Activated T-cell treated with anti-CD3 and anti-CD28 coated beads, Interleukin-2, amount 50 U/mL, for 48 hours (primary cell): ENCODE results near the gene CSRP3.
"Not testable (repeated sequence)": the region's sequence is repeated elsewhere in the genome, so short reads cannot be mapped to it uniquely, and the experiment has no call there.

ENCODE experiments used
- DNase-seq, 2 experiments: peaks; one replicate each; pipeline ENCODE4 v3.0.0-alpha.2; 2020

CSRP3 gene

GRCh38 chr11:19185036-19185435 lies 16.7 kb downstream of the CSRP3 start:
- no peak for DNase-seq

DNA sequence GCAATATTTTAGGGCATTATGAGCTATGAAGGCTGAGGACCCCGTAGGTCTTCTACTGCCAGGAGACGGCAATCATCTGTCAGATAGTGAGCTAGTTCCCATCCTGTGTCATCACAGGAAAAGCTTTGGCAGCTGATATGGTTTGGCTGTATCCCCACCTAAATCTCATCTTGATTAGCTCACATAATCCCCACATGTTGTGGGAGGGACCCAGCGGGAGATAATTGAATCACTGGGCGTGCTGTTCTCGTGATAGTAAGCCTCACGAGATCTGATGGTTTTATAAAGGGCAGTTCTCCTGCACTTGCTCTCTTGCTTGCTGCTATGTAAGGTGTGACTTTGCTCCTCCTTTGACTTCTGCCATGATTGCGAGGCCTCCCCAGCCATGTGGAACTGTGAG lies 18.1 kb downstream of the CSRP3 start:
- DNase-seq = no peak

DNA sequence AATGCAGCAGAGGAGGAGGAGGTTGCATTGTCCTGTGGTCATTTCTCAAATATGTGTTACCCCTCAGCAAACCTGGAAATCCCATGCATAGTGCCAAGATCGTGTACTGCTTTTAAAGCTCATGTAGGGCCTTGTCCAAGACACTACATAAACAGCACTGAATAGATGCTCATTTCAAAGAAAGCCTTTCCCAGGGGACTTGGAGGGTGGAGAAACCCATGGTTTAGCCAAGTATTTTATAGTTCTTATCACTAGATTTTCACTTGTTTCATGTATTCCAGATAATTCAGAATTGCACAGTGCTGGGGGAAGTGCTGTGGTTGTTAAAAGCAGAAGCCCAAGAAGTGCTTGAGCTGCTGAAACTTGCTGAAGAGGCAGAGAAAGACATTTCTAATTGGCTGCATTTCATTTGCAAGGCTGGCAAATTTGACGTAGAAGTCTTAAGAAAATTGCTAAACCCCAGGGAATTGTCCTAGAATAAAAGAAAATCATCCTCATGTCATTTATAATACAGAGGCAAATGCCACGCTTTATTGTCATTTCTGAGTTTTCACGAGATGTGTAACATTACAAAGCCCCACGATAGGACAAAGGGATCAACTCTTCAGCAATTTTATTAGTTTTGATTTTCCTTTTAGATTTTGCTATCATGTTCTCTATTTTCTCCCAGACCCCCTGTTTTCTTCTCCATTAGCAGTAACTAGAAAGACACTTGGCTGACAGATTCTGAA lies 20.1 kb downstream of the CSRP3 start:
- no peak for DNase-seq

DNA sequence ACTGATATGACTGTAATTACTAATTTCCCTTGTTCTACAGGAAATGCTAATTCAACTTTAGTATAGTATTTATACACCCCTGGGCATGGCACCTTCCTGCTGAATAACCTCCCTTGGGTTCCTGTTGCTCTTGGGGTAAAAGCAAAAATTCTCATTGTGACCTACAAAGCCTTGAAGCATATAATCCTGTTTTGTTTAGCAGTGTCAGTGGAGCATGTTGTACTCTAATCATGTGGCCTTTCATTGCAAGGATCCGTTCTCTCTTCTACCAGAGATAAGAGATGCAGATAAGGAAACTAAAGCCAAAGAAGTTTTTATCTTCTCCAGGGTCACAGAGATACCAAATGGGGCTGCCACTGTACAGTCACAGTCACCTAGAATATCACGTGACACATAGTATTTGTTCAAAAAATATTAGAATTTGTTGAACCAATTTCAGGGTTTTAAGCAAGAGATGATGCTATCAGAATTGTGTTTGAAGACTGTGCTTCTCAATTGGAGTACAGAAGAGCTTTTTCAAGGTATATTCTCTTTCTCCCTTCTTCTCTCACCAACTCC lies 25.1 kb downstream of the CSRP3 start:
- no peak for DNase-seq

DNA sequence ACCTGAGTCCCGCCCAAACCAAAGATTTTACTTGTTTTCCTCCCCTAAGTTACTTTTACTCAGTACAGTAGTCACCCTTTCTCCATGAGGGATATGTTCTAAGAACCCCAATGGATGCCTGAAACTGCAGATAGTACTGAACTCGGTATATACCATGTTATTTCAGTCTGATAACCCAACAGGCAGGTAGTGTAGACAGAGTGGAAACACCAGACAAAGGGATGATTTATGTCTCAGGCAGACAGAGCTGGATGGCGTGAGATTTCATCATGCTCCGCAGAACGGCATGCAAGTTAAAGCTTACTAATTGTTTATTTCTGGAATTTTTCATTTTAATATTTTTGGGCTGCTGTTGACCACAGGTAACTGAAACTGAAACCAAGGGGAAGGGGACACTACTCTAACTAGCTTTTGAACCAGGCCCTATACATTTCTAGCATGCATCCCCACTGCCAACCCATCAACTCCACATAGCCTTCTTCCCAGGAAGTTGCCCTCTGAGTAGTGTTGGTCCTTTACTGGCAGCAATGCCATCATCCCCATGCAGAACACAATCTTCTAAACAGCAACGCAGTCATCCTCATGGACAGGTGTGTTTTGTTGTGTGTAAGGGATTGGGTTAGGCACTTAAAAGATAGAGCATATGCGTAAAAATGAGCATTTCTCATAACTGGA lies 27.7 kb downstream of the CSRP3 start:
- no peak for DNase-seq

DNA sequence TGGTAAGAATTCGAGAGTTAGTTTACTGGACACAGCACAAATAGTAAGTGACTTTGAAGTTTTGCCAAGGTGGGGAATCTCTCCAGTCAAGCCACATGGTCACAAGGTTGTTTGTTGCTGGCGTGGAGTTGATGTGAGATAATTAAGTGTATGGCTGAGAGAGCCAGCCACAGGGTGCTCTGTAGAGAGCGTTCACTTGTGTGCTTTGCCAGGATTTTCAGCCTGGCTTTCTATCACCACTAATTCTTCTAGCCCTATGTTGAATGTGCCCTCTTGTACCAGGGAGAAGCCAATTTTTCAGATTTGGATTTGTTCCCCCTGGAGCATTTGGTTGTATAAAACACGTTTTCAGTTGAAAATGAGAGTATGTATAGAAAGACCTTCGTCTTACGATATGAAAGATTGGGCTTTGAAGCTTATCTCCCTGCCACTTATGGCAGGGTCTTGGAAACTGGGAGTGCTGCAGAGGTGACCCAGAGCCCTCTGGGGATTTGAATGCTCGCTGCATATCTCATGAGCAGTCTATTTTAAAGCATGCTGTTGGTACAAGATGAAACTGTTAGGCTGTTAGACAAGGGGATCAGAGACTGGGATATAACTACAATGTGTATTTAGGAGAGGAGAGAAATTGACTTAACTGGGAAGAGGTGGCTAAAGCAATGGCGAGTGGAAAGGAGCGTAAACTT lies 28.6 kb downstream of the CSRP3 start:
- no peak for DNase-seq

- no peak for DNase-seq
Measured at GRCh38 chr11:19168090-19168489, 33.7 kb downstream of the CSRP3 start.

DNA sequence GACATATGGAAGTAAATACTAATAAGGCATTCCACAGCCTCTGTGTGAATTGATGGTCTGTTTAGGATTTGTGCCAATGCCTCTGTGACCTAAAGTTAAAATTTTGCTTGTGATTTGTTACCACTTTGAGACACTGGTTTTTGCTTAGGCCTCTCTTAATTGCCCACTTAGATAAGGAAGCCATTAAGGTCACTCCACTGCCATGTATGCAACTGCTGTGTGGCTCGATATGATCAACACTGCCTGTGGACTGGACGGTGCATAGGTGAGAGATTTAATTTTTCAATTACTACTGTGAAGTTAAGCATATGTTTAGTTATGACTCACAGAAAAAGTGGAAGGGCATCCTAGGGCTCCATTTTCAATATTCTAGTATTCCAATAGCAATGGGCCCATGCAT lies 36.9 kb downstream of the CSRP3 start:
- no peak for DNase-seq

GRCh38 chr11:19164230-19164855 lies 37.4 kb downstream of the CSRP3 start:
- DNase-seq = no peak

DNA sequence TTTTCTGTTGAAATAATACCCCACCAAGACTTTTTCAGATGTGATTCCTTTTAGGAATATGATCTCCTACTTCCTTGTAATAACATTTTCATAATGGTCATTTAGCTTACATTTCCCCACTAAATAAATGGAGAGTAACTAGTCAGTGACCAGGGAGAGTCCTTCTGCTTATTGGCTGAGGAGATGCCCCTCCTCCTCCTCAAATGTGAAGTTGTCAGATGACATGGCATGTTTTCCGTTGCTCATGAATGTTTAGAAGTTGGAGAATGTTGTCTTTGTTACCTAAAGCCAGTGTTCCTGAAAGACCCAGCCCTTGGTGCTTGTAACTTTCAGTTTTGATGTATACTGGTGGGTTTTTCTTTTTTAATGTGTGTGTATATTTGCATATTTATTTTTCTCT lies 38.2 kb downstream of the CSRP3 start:
- DNase-seq = no peak

DNA sequence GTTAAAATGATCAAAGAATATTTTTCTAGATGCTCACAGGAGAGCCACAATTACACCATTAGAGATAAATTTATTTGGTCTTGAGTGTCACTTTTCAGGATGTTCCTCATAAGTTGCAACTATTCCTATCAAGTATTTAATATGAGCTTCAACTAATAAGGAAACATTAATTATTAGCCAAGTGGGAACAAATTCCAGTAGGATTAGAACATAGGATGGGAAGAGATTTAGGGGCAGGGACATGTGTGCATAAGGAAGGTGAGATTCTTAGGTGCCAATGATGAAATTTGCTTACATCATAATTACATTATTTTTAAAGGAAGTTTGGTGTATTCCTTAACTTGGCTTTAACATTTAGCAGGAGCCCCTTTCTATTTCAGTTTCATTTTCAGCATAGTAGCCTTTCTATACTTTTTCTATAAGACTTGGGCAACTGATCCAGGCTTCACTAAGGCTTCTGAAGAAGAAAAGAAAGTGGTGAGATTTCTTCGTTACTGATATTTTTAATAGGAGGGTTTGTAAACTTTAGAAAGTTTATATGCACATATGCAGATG lies 38.8 kb downstream of the CSRP3 start:
- DNase-seq = no peak

- no peak for DNase-seq
Measured at GRCh38 chr11:19161651-19162050, 40.1 kb downstream of the CSRP3 start.

GRCh38 chr11:19160847-19161246 lies 40.9 kb downstream of the CSRP3 start:
- no peak for DNase-seq

- no peak for DNase-seq
Measured at GRCh38 chr11:19156892-19157291, 44.9 kb downstream of the CSRP3 start.

DNA sequence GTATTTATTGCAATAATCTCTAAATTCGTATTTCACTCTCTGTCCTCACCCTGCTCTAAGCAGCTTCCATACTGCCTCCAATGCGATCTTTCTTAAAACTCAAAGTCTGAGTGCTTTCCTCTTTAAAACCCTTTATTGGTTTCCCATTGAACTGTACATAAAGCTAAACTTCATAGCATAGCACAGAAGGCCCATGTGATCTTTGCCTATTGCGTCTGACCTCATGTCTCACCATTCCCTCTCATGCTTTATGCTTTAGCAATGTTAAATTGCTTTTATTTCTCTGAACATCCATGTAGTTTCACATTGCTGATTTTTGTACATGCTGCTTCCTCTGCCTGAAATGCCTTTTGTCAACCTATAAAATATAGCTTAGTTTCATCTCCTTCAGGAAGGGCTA lies 56.5 kb downstream of the CSRP3 start:
- DNase-seq = no peak

DNA sequence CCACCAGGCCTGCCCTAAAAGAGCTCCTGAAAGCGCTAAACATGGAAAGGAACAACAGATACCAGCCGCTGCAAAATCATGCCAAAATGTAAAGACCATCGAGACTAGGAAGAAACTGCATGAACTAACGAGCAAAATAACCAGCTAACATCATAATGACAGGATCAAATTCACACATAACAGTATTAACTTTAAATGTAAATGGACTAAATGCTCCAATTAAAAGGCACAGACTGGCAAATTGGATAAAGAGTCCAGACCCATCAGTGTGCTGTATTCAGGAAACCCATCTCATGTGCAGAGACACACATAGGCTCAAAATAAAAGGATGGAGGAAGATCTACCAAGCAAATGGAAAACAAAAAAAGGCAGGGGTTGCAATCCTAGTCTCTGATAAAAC lies 64.9 kb downstream of the CSRP3 start:
- DNase-seq = not testable (repeated sequence)

DNA sequence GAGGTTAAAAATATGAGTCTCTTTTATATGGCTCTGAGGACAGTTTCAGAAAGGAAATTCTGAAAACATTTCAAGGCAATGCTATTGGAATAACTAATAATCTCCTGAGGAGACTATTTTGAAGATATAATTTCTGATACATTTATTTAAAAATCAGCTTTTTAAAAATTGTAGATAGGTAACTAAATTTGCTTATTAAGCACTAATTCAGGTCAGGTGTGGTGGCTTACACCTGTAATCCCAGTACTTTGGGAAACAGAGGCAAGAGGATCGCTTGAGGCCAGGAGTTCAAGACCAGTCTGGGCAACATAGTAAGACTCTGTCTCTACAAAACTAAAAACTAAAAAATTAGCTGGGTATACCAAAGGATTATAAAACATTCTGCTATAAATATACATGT lies 67.8 kb downstream of the CSRP3 start:
- no peak for DNase-seq
